ENCODE data around the gene ARID5B. TPM values are rescaled to one million over a fixed set of nuclear protein-coding genes. Genes with fewer than 3 reads are reported as not detected.

The ARID5B gene
- total RNA-seq, 4 donors from 2014 or later, result 17.7 to 54.6 (median 34.8) TPM

GRCh38 chr10:61902445-61903220 lies 1.1 kb downstream of the ARID5B start:
- 0% methylated on average over 12 to 25 of the region's 25 CpGs for WGBS, 2 donors (ENCODE audit: low coverage in 1 of 2)
- DNase-seq, result peak; percentile 64
- in situ Hi-C loops (cut with MboI; ENCODE audit: low pct_ligation_motif_present in 1 of 4, low pct_unique_long_range_greater_than_20kb in 1 of 4, low sequenced_read_pairs in 3 of 4) (loop anchor here in 3 of 4 donors (10.0 kb wide), 2 partner anchors 142 to 342 kb away; no protein-coding TSS in a partner anchor), intact Hi-C loops (cut with DNase I; ENCODE audit: low total_unique reads) (loop anchor here (10.0 kb wide), 1 partner anchor 92 kb away; no protein-coding TSS in a partner anchor)
- H3K4me3 ChIP-seq, result peak overlapping the region; percentile 61 to 90 (median 79)
- no peaks in the 10 kb centered on the region for H3K9me3 ChIP-seq
- peak overlapping the region; percentile 98 for H3K27ac ChIP-seq
- H3K4me1 ChIP-seq, result peaks cover 10 to 54% (median 39%) of the 10 kb centered on the region in 4 donors
- H3K36me3 ChIP-seq, result no peaks in the 10 kb centered on the region
- no peaks in the 10 kb centered on the region for H3K27me3 ChIP-seq
- TF ChIP-seq CTCF (IDR thresholded peaks at IDR 0.05) (peak in 2 of 5 experiments; percentile 5 to 11), POLR2AphosphoS5 (IDR thresholded peaks at IDR 0.05) (peak in 1 of 3 donors; percentile 48), POLR2A (IDR thresholded peaks at IDR 0.05) (peak; percentile 32), EP300 (IDR thresholded peaks at IDR 0.05; ENCODE audit: low read depth) (no peak)

GRCh38 chr10:61903221-61903927 lies 1.9 kb downstream of the ARID5B start:
- TF ChIP-seq POLR2A (IDR thresholded peaks at IDR 0.05) (peak; percentile 72), EP300 (IDR thresholded peaks at IDR 0.05; ENCODE audit: low read depth) (no peak), POLR2AphosphoS5 (IDR thresholded peaks at IDR 0.05) (peak; percentile 35 to 75 (median 53)), CTCF (IDR thresholded peaks at IDR 0.05) (peak in 4 of 5 experiments; percentile 19 to 38 (median 30))
- Histone ChIP-seq H3K27ac (peak overlapping the region; percentile 98), H3K9me3 (no peaks in the 10 kb centered on the region), H3K4me1 (peaks cover 10 to 47% (median 31%) of the 10 kb centered on the region in 4 donors), H3K36me3 (no peaks in the 10 kb centered on the region), H3K4me3 (peak overlapping the region; percentile 61 to 90 (median 79)), H3K27me3 (no peaks in the 10 kb centered on the region)
- WGBS, 2 donors (ENCODE audit: low coverage in 1 of 2), result 0% methylated on average over 3 to 46 of the region's 56 CpGs
- peak; percentile 76 for DNase-seq
- intact Hi-C loops (cut with DNase I; ENCODE audit: low total_unique reads) (loop anchor here (10.0 kb wide), 1 partner anchor 91 kb away; no protein-coding TSS in a partner anchor), in situ Hi-C loops (cut with MboI; ENCODE audit: low pct_ligation_motif_present in 1 of 4, low pct_unique_long_range_greater_than_20kb in 1 of 4, low sequenced_read_pairs in 3 of 4) (loop anchor here in 3 of 4 donors (10.0 kb wide), 2 partner anchors 141 to 341 kb away; no protein-coding TSS in a partner anchor)

GRCh38 chr10:61903928-61904344 lies 2.4 kb downstream of the ARID5B start:
- intact Hi-C loops (cut with DNase I; ENCODE audit: low total_unique reads), result loop anchor here (10.0 kb wide), 1 partner anchor 91 kb away; no protein-coding TSS in a partner anchor
- peak overlapping the region; percentile 98 for H3K27ac ChIP-seq
- TF ChIP-seq CTCF (IDR thresholded peaks at IDR 0.05), result no peak
- peaks cover 10 to 41% (median 27%) of the 10 kb centered on the region in 4 donors for H3K4me1 ChIP-seq
- peak overlapping the region; percentile 61 to 90 (median 79) for H3K4me3 ChIP-seq
- in situ Hi-C loops (cut with MboI; ENCODE audit: low pct_ligation_motif_present in 1 of 4, low pct_unique_long_range_greater_than_20kb in 1 of 4, low sequenced_read_pairs in 3 of 4), result loop anchor here in 3 of 4 donors (10.0 kb wide), 2 partner anchors 141 to 341 kb away; no protein-coding TSS in a partner anchor
- H3K9me3 ChIP-seq, result no peaks in the 10 kb centered on the region
- no peaks in the 10 kb centered on the region for H3K36me3 ChIP-seq
- H3K27me3 ChIP-seq, result no peaks in the 10 kb centered on the region
- DNase-seq, result no peak
- WGBS, 2 donors (ENCODE audit: low coverage in 1 of 2), result 2 to 6% methylated on average over 5 to 7 of the region's 7 CpGs

Measured in transverse colon (tissue), 4 donors.